ENCODE results near the gene CRTC3. TPM values are rescaled to one million over a fixed set of nuclear protein-coding genes. Genes with fewer than 3 reads are reported as not detected.

CRTC3 gene
- total RNA-seq, 1 experiment from 2014 or later = 3.9 TPM

GRCh38 chr15:90598031-90598577, 68.4 kb downstream of the CRTC3 start:
- Mint-ChIP-seq H3K27me3 (ENCODE audit: low read depth) (no peaks in the 10 kb centered on the region), H3K9me3 (no peaks in the 10 kb centered on the region), H3K4me3 (no peak overlapping the region), H3K4me1 (peaks cover 12 to 17% of the 10 kb centered on the region in 2 experiments), H3K27ac (peak overlapping the region in 1 of 3 experiments; percentile 15; a peak in 1 of 7 replicates), H3K36me3 (ENCODE audit: insufficient read depth in 1 of 3, low read depth in 3 of 3) (no peaks in the 10 kb centered on the region)
- Histone ChIP-seq H3K23me2 (ENCODE audit: insufficient read length, low read depth, low read length, poor library complexity, severe bottlenecking) (no peaks in the 10 kb centered on the region), H3K79me1 (ENCODE audit: insufficient read depth, low read depth, low read length, poor library complexity, severe bottlenecking) (no peaks in the 10 kb centered on the region), H4K91ac (ENCODE audit: insufficient read length, low read depth, low read length) (no peak overlapping the region), H2BK12ac (ENCODE audit: insufficient read length, low read depth, low read length) (no peak overlapping the region), H3K27me3 (ENCODE audit: insufficient read depth, low read length) (peaks cover 3% of the 10 kb centered on the region; the same call in 1 of the 2 replicates), H3K79me2 (ENCODE audit: insufficient read depth, low read length) (no peaks in the 10 kb centered on the region), H4K5ac (ENCODE audit: insufficient read length, low read depth, low read length) (no peak overlapping the region), H3K9me3 (ENCODE audit: control insufficient read depth, low read depth, low read length) (no peaks in the 10 kb centered on the region), H3K4me1 (ENCODE audit: insufficient read depth, low read length) (no peaks in the 10 kb centered on the region; the same call in 1 of the 2 replicates), H3K4ac (ENCODE audit: low read depth, low read length) (no peak overlapping the region), H2BK15ac (ENCODE audit: low read depth, low read length) (no peak overlapping the region), H4K20me1 (ENCODE audit: control insufficient read depth, insufficient read depth, insufficient read length) (no peaks in the 10 kb centered on the region), H2BK20ac (ENCODE audit: low read depth, low read length, poor library complexity, severe bottlenecking) (no peak overlapping the region), H2BK5ac (ENCODE audit: insufficient read length, low read length) (no peak overlapping the region), H3K14ac (ENCODE audit: insufficient read depth, low read length) (no peak overlapping the region), H2AK5ac (ENCODE audit: insufficient read length, low read length) (no peak overlapping the region), H3T11ph (ENCODE audit: low read length) (no peak overlapping the region), H4K8ac (replicated peaks; ENCODE audit: insufficient read length, low read depth, low read length) (no peak overlapping the region), H3K9ac (ENCODE audit: extremely low read depth, insufficient read length, low read length) (no peak overlapping the region), H3K27ac (ENCODE audit: insufficient read length, low read depth, low read length) (no peak overlapping the region), H2AFZ (ENCODE audit: low read length) (no peak overlapping the region), H3K23ac (ENCODE audit: insufficient read length, low read depth, low read length) (no peak overlapping the region), H3K18ac (ENCODE audit: insufficient read length, low read depth, low read length) (no peak overlapping the region), H3K56ac (ENCODE audit: insufficient read length, low read depth, low read length) (no peak overlapping the region), H2BK120ac (ENCODE audit: low read depth, low read length, poor library complexity, severe bottlenecking) (no peak overlapping the region), H3K4me2 (ENCODE audit: insufficient read depth, insufficient read length, low read length) (no peak overlapping the region)
- peak; percentile 72 for DNase-seq
- peak; percentile 32; the same call in 2 of the 3 replicates for TF ChIP-seq CTCF (conservative IDR thresholded peaks at IDR 0.05)
- no CpG with 5 or more reads among the region's 7 CpGs for WGBS (ENCODE audit: extremely low coverage, insufficient read length, low lambda C conversion rate)
